Ovary (tissue), 10 donors: Measurements from ENCODE around the gene STEAP1B. TPM values are rescaled to one million over a fixed set of nuclear protein-coding genes. Genes with fewer than 3 reads are reported as not detected.
A peak's percentile ranks its signal among the peaks of the same experiment; 100 is the strongest.
"Not testable (repeated sequence)": the region's sequence is repeated elsewhere in the genome, so short reads cannot be mapped to it uniquely, and the experiment has no call there.

Source experiments
- DNase-seq, 5 donors: peaks; one replicate each; pipeline ENCODE4 v3.0.0-alpha.2; 2019 to 2020
- H3K27ac ChIP-seq, 2 donors: fragments of 200-600 bp; one replicate each; pipeline versions ENCODE4 v1.5.1 to v1.8.0; 2019 to 2022
- H3K27me3 ChIP-seq: fragments of 200-600 bp; one replicate; pipeline ENCODE4 v1.8.0; 2022
- H3K36me3 ChIP-seq: fragments of 200-600 bp; sonication (generic); one replicate; pipeline ENCODE4 v1.5.1; 2019
- H3K4me1 ChIP-seq: one replicate; pipeline ENCODE4 v1.8.1; 2013; ENCODE audit warnings: mild to moderate bottlenecking, moderate library complexity; ENCODE audit not compliant: insufficient read depth
- H3K4me3 ChIP-seq: fragments of 200-600 bp; sonication (generic); one replicate; pipeline ENCODE4 v1.5.1; 2017
- H3K9me3 ChIP-seq, 2 donors: fragments of 200-600 bp in 1 of 2; sonication (generic) in 1 of 2; one replicate each; pipeline versions ENCODE4 v1.5.1 to v1.8.1; 2013 to 2019; ENCODE audit warnings: mild to moderate bottlenecking in 1 of 2, moderate library complexity in 1 of 2
- CTCF ChIP-seq, 3 donors: fragments of 450-650 bp in 2 of 3; fragments of 200-600 bp in 1 of 3; IDR thresholded peaks; one replicate each; pipeline versions ENCODE4 v1.5.1 to v1.8.0; 2016 to 2022; ENCODE audit warnings: antibody characterized with exemption in 3 of 3, mild to moderate bottlenecking in 1 of 3
- EP300 ChIP-seq: sonication (generic); formaldehyde crosslinking; IDR thresholded peaks from one replicate; pipeline ENCODE4 v1.6.1; 2017; ENCODE audit warnings: antibody characterized with exemption
- POLR2A ChIP-seq: fragments of 450-650 bp; IDR thresholded peaks from one replicate; pipeline ENCODE4 v1.6.1; 2017; ENCODE audit warnings: antibody characterized with exemption, mild to moderate bottlenecking, moderate library complexity
- WGBS, 3 donors: extraction: QIAGEN DNeasy Blood & Tissue Kit in 1 of 3; methylation state at CpG; one replicate each; pipeline versions ENCODE4 v1.1.5 to v1.1.7; 2013 to 2017; 5-methylcytosine and 5-hydroxymethylcytosine counted together
- intact Hi-C, 4 donors: fragments of 100-400 bp; cut with DNase I; formaldehyde crosslinking; loops; one replicate each; pipeline versions ENCODE4 v1.11.0 to v1.15.1; 2022 to 2023
- long read RNA-seq, 3 donors: library from polyadenylated mRNA in 2 of 3; unstranded in 2 of 3; transcript quantifications; one replicate each; pipeline ENCODE4 v2.0.0 and lab custom pipeline, GENCODE V29; 2021 to 2026
- polyA plus RNA-seq, 2 donors: library from polyadenylated mRNA; stranded (reverse); fragments of 200-250 nt in 1 of 2; fragments of 350-450 nt in 1 of 2; fragmentation: Illumina TruSeq in 1 of 2; extraction: RNeasy Lipid Tissue Mini Kit (QIAGEN cat#74804) in 1 of 2; gene quantifications; one replicate each; pipeline ENCODE4 v1.2.3, GENCODE V29; 2013 to 2014
- total RNA-seq, 7 donors: library from RNA; depleted of rRNA in 2 of 7; stranded (reverse); fragments of >200 nt in 2 of 7; fragmentation: NEBNext Ultra II Directional in 3 of 7; extraction: Animal tissue kit (Norgen Biotek cat#: 25700) in 3 of 7; gene quantifications; one replicate each; pipeline versions ENCODE4 v1.1.0 to v1.2.4, GENCODE V29; 2016 to 2023
- donor health status: DM: no; HTN: no; CAD: no; lungs with moderate emphysema.
- donor health status: DM: no; HTN: no; CAD: no.
- donor health status: Bipolar disorder and iron deficiency.
- donor health status: DM: yes; HTN: yes; CAD: no.
- donor health status: DM: no; HTN: no; CAD: no.
- donor health status: DM: yes; HTN: yes; CAD: no.

STEAP1B gene
- total RNA-seq (under 1 TPM in 6 of 7 donors, not detected in 1; 0.25 to 0.55 (median 0.29) TPM), polyA plus RNA-seq (under 1 TPM; 0.44 to 0.78 TPM)
- long read RNA-seq, donor 1, partial matches to known transcripts: 0 of 3 reads
- long read RNA-seq, donor 1, other reads (novel, unspliced or antisense): 3 of 3 reads
- long read RNA-seq, donor 2: 0 reads
- long read RNA-seq, donor 3: 0 reads

- peak within 1 kb of the TSS; percentile 10 for H3K4me3 ChIP-seq
- intact Hi-C loops, H3K27me3 ChIP-seq, H3K4me1 ChIP-seq, H3K9me3 ChIP-seq, H3K36me3 ChIP-seq, H3K27ac ChIP-seq: not testable (repeated sequence)
- TF ChIP-seq CTCF (IDR thresholded peaks at IDR 0.05): peak in 2 of 3 donors; percentile 31 to 35
- peak; percentile 40 to 79 (median 71) for DNase-seq
- WGBS, 3 donors: 4 to 8% (median 5%) methylated on average over 29 to 55 of the region's 55 CpGs
Measured at GRCh38 chr7:22499888-22500689, at the start of gene STEAP1B. Gene STEAP1B, minus strand, starts transcription at chr7:22500188. Its CDS starts 5,333 bp downstream, at chr7:22494855.

GRCh38 chr7:22549051-22549450, 49.1 kb upstream of the STEAP1B start:
- Histone ChIP-seq H3K4me1 (no peaks in the 10 kb centered on the region), H3K27ac (no peak overlapping the region), H3K27me3 (no peaks in the 10 kb centered on the region), H3K4me3 (no peak overlapping the region), H3K36me3 (no peaks in the 10 kb centered on the region), H3K9me3 (no peaks in the 10 kb centered on the region)
- 86 to 89% (median 88%) methylated on average over 5 of the region's 5 CpGs for WGBS, 3 donors
- DNase-seq: no peak
- intact Hi-C loops: no loop called here
- no peak for TF ChIP-seq POLR2A
- no peak for TF ChIP-seq CTCF (IDR thresholded peaks at IDR 0.05)
- TF ChIP-seq EP300: no peak

- Histone ChIP-seq H3K27me3 (no peaks in the 10 kb centered on the region), H3K9me3 (no peaks in the 10 kb centered on the region), H3K36me3 (no peaks in the 10 kb centered on the region), H3K4me3 (no peak overlapping the region), H3K27ac (no peak overlapping the region), H3K4me1 (no peaks in the 10 kb centered on the region)
- intact Hi-C loops: no loop called here
- TF ChIP-seq CTCF (IDR thresholded peaks at IDR 0.05) (no peak), EP300 (no peak)
- 30 to 48% (median 40%) methylated on average over 1 of the region's 1 CpG for WGBS, 3 donors
- DNase-seq: no peak
Measured at GRCh38 chr7:22548313-22548712, 48.3 kb upstream of the STEAP1B start.

- TF ChIP-seq EP300 (no peak), CTCF (IDR thresholded peaks at IDR 0.05) (no peak), POLR2A (no peak)
- H3K27ac ChIP-seq: no peak overlapping the region
- 72 to 74% (median 72%) methylated on average over 3 of the region's 3 CpGs for WGBS, 3 donors
- H3K9me3 ChIP-seq: no peaks in the 10 kb centered on the region
- no peaks in the 10 kb centered on the region for H3K4me1 ChIP-seq
- H3K36me3 ChIP-seq: no peaks in the 10 kb centered on the region
- intact Hi-C loops: no loop called here
- no peak overlapping the region for H3K4me3 ChIP-seq
- DNase-seq: no peak
- no peaks in the 10 kb centered on the region for H3K27me3 ChIP-seq
Measured at GRCh38 chr7:22546769-22547168, 46.8 kb upstream of the STEAP1B start.
